ENCODE results near the gene TRPM1.

DNA sequence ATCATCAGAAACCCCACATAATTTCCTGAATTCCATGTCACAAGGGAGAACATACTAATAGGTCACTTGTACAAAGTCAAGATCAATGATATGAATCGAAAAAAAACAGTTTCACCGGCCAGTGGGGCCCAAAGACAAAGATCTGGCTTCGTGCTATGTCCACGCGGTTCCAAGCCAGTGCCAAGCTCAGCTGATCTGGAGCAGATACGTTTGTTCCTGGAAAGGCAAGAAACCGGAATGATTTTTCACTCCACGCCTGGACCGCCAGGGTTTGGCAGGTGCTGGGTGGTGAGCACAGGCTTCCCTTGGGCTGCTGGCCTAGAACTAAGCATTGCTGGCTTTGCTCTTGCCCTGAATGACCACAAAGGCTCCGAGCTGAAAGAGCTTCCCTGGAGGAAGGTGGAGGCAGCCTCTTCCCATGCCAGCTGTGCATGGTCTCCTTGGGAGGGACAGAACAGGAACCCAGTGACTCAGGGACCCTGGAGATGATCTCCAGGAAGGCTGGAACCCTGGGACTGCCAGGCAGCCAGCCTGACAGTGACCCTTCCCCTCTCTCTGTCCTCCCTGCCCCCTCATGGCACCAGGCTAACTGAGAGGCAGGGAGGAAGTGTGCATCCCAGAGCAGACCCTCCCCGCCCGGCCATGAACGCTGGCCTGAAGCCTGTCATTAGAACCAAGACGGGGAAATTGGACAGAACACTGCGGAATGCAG is 40.9 kb downstream of the TRPM1 start:
- TF ChIP-seq POLR2A (IDR thresholded peaks at IDR 0.05) = no peak
- TF ChIP-seq, protein P1, sequence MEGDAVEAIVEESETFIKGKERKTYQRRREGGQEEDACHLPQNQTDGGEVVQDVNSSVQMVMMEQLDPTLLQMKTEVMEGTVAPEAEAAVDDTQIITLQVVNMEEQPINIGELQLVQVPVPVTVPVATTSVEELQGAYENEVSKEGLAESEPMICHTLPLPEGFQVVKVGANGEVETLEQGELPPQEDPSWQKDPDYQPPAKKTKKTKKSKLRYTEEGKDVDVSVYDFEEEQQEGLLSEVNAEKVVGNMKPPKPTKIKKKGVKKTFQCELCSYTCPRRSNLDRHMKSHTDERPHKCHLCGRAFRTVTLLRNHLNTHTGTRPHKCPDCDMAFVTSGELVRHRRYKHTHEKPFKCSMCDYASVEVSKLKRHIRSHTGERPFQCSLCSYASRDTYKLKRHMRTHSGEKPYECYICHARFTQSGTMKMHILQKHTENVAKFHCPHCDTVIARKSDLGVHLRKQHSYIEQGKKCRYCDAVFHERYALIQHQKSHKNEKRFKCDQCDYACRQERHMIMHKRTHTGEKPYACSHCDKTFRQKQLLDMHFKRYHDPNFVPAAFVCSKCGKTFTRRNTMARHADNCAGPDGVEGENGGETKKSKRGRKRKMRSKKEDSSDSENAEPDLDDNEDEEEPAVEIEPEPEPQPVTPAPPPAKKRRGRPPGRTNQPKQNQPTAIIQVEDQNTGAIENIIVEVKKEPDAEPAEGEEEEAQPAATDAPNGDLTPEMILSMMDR (IDR thresholded peaks at IDR 0.05) = no peak
